GM12891 (cell line): ENCODE measurements around the gene CFHR3.

Experiments used
- PAX5 ChIP-seq: IDR thresholded peaks from 2 replicates; pipeline ENCODE4 v1.6.1; 2011; ENCODE audit warnings: low read length, moderate library complexity, mild to moderate bottlenecking; ENCODE audit not compliant: insufficient read depth, severe bottlenecking
- POLR2A ChIP-seq: IDR thresholded peaks from 2 replicates; pipeline ENCODE4 v1.6.1; 2011; ENCODE audit warnings: low read depth, low read length, control low read depth
- POLR2AphosphoS5 ChIP-seq: IDR thresholded peaks from 2 replicates; pipeline ENCODE4 v1.6.1; 2011; ENCODE audit warnings: low read depth, low read length, control low read depth
- POU2F2 ChIP-seq: IDR thresholded peaks from 2 replicates; pipeline ENCODE4 v1.6.1; 2011; ENCODE audit warnings: low read depth, mild to moderate bottlenecking, control low read depth, low read length, moderate library complexity
- SPI1 ChIP-seq: IDR thresholded peaks from 2 replicates; pipeline ENCODE4 v1.6.1; 2011; ENCODE audit warnings: low read depth, low read length, control low read depth
- TAF1 ChIP-seq: IDR thresholded peaks from 2 replicates; pipeline ENCODE4 v1.6.1; 2011; ENCODE audit warnings: low read depth, low read length, control low read depth

DNA sequence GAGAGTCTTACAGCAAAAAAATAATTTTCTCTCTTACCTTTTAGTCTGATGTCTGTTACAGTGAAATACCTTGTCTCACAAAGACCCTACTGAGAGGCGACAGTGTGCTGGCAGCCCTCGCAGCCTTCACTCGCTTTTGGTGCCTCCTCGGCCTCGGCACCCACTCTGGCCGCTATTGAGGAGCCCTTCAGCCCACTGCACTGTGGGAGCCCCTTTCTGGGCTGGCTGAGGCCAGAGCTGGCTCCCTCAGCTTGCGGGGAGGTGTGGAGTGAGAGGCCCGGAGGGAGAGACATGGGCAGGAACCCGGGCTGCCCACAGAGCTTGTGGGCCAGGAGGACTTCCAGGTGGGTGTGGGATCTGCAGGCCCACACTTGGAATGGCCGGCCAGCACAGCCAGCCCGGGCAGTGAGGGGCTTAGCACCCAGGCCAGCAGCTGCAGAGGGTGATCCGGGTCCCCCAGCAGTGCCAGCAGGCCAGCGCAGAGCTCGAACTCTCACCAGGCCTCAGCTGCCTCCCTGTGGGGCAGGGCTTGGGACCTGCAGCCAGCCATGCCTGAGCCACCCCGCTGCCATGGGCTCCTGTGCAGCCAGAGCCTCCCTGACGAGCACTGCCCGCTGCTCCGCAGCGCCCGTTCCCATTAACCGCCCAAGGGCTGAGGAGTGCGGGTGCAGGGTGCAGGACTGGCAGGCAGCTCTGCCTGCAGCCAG, 34.0 kb downstream of the CFHR3 start:
- TF ChIP-seq POLR2AphosphoS5: no peak
- no peak for TF ChIP-seq PAX5
- TF ChIP-seq POLR2A: no peak
- no peak for TF ChIP-seq TAF1
- TF ChIP-seq SPI1: no peak
- no peak for TF ChIP-seq POU2F2
